Measurements from ENCODE around the gene GNAI2. TPM values are rescaled to one million over a fixed set of nuclear protein-coding genes. Genes with fewer than 3 reads are reported as not detected.

The GNAI2 gene
- polyA plus RNA-seq, 3 donors = 914 to 1,492 (median 1,165) TPM

GRCh38 chr3:50269460-50269859 lies 33.5 kb downstream of the GNAI2 start:
- Histone ChIP-seq H3K36me3 (replicated peaks in 1 of 2; ENCODE audit: control insufficient read depth in 1 of 2, insufficient read depth in 2 of 2, low read length in 2 of 2) (no peaks in the 10 kb centered on the region), H3K9ac (ENCODE audit: insufficient read depth, low read length, poor library complexity, severe bottlenecking) (no peak overlapping the region), H3K9me3 (replicated peaks in 1 of 2; ENCODE audit: control insufficient read depth in 1 of 2, insufficient read depth in 1 of 2, low read length in 2 of 2) (peaks cover 0 to 2% of the 10 kb centered on the region in 2 donors), H3K4me3 (replicated peaks in 1 of 3; ENCODE audit: low read depth in 2 of 3, low read length in 3 of 3) (no peak overlapping the region), H3K4me2 (replicated peaks; ENCODE audit: extremely low read depth, low read length, poor library complexity, severe bottlenecking) (no peak overlapping the region), H3K27me3 (ENCODE audit: control insufficient read depth in 2 of 2, insufficient read depth in 2 of 2, low read length in 2 of 2) (peaks cover 5 to 37% of the 10 kb centered on the region in 2 donors), H3K79me2 (ENCODE audit: insufficient read depth, low read length) (no peaks in the 10 kb centered on the region), H3K27ac (ENCODE audit: low read depth in 1 of 2, low read length in 2 of 2) (no peak overlapping the region), H4K20me1 (ENCODE audit: insufficient read depth, low read length) (peaks cover 6% of the 10 kb centered on the region), H2AFZ (ENCODE audit: insufficient read depth, low read depth, low read length, poor library complexity, severe bottlenecking) (no peak overlapping the region), H3K4me1 (ENCODE audit: control insufficient read depth in 1 of 2, insufficient read depth in 2 of 2, low read length in 2 of 2) (peaks cover 11 to 17% of the 10 kb centered on the region in 2 donors)
- no peak for DNase-seq
- Mint-ChIP-seq H3K27ac (peak overlapping the region in 1 of 7 donors; percentile 45), H3K4me1 (peaks cover 10% of the 10 kb centered on the region), H3K27me3 (ENCODE audit: low read depth in 3 of 3) (peaks cover 43 to 59% (median 55%) of the 10 kb centered on the region in 3 donors), H3K4me3 (no peak overlapping the region), H3K36me3 (peaks cover 3% of the 10 kb centered on the region in 2 donors), H3K9me3 (peaks cover 0 to 9% (median 4%) of the 10 kb centered on the region in 7 donors)
- 80% methylated on average over 1 of the region's 4 CpGs for WGBS (ENCODE audit: insufficient coverage)
- intact Hi-C loops (cut with micrococcal nuclease) = no loop called here
- TF ChIP-seq CTCF (IDR thresholded peaks at IDR 0.05) = no peak

- DNase-seq = no peak
- 96% methylated on average over 3 of the region's 8 CpGs for WGBS (ENCODE audit: insufficient coverage)
- H3K9ac ChIP-seq (ENCODE audit: insufficient read depth, low read length, poor library complexity, severe bottlenecking) = no peak overlapping the region
- peaks cover 3 to 5% of the 10 kb centered on the region in 2 donors for H3K36me3 Mint-ChIP-seq
- H4K20me1 ChIP-seq (ENCODE audit: insufficient read depth, low read length) = peaks cover 6% of the 10 kb centered on the region
- no peak for TF ChIP-seq CTCF (IDR thresholded peaks at IDR 0.05)
- peaks cover 0 to 11% (median 6%) of the 10 kb centered on the region in 7 donors for H3K9me3 Mint-ChIP-seq
- H3K4me1 ChIP-seq (ENCODE audit: control insufficient read depth in 1 of 2, insufficient read depth in 2 of 2, low read length in 2 of 2) = peaks cover 11 to 20% of the 10 kb centered on the region in 2 donors
- intact Hi-C loops (cut with micrococcal nuclease) = loop anchor here in 1 of 2 donors (5.0 kb wide), 1 partner anchor 148 kb away; no protein-coding TSS in a partner anchor
- no peak overlapping the region for H3K4me3 Mint-ChIP-seq
- H3K79me2 ChIP-seq (ENCODE audit: insufficient read depth, low read length) = no peaks in the 10 kb centered on the region
- peaks cover 47 to 64% (median 59%) of the 10 kb centered on the region in 3 donors for H3K27me3 Mint-ChIP-seq (ENCODE audit: low read depth in 3 of 3)
- H3K9me3 ChIP-seq (replicated peaks in 1 of 2; ENCODE audit: control insufficient read depth in 1 of 2, insufficient read depth in 1 of 2, low read length in 2 of 2) = peaks cover 0 to 7% of the 10 kb centered on the region in 2 donors
- no peak overlapping the region for H3K27ac Mint-ChIP-seq
- H3K4me2 ChIP-seq (replicated peaks; ENCODE audit: extremely low read depth, low read length, poor library complexity, severe bottlenecking) = no peak overlapping the region
- H3K4me1 Mint-ChIP-seq = peaks cover 14% of the 10 kb centered on the region
- no peaks in the 10 kb centered on the region for H3K36me3 ChIP-seq (replicated peaks in 1 of 2; ENCODE audit: control insufficient read depth in 1 of 2, insufficient read depth in 2 of 2, low read length in 2 of 2)
- H3K4me3 ChIP-seq (replicated peaks in 1 of 3; ENCODE audit: low read depth in 2 of 3, low read length in 3 of 3) = no peak overlapping the region
- no peak overlapping the region for H3K27ac ChIP-seq (ENCODE audit: low read depth in 1 of 2, low read length in 2 of 2)
- peaks cover 9 to 42% of the 10 kb centered on the region in 2 donors for H3K27me3 ChIP-seq (ENCODE audit: control insufficient read depth in 2 of 2, insufficient read depth in 2 of 2, low read length in 2 of 2)
- no peak overlapping the region for H2AFZ ChIP-seq (ENCODE audit: insufficient read depth, low read depth, low read length, poor library complexity, severe bottlenecking)
Observed at GRCh38 chr3:50269977-50270413, 34.0 kb downstream of the GNAI2 start.
